Smooth muscle cell (in vitro differentiated cells): ENCODE results near the gene SIX3. TPM values are rescaled to one million over a fixed set of nuclear protein-coding genes. Genes with fewer than 3 reads are reported as not detected.
A peak's percentile ranks its signal among the peaks of the same experiment; 100 is the strongest.

Experiments
- DNase-seq: peaks from one replicate; lab custom pipeline; 2025; ENCODE audit not compliant: unreplicated experiment; lab: John Stamatoyannopoulos, UW
- H2AFZ ChIP-seq: fragments of 200-600 bp; sonication (generic); 2 replicates; pipeline ENCODE4 v1.6.0; 2016; ENCODE audit warnings: antibody characterized with exemption, low read depth, mild to moderate bottlenecking
- H3F3A ChIP-seq: fragments of 200-600 bp; sonication (generic); 2 replicates; pipeline ENCODE4 v1.6.0; 2017; ENCODE audit warnings: antibody characterized with exemption, low read depth
- H3K27ac ChIP-seq: fragments of 200-600 bp; sonication (generic); 2 replicates; pipeline ENCODE4 v1.5.1; 2016; ENCODE audit warnings: low read depth, mild to moderate bottlenecking
- H3K27me3 ChIP-seq: fragments of 200-600 bp; sonication (generic); 2 replicates; pipeline ENCODE4 v1.6.1; 2016; ENCODE audit warnings: low read depth, mild to moderate bottlenecking
- H3K36me3 ChIP-seq: fragments of 200-600 bp; sonication (generic); 2 replicates; pipeline ENCODE4 v1.5.1; 2016; ENCODE audit warnings: low read depth
- H3K4me1 ChIP-seq: fragments of 200-600 bp; sonication (generic); 2 replicates; pipeline ENCODE4 v1.5.1; 2016; ENCODE audit warnings: low read depth
- H3K4me2 ChIP-seq: fragments of 200-600 bp; sonication (generic); 2 replicates; pipeline ENCODE4 v1.6.0; 2016; ENCODE audit warnings: mild to moderate bottlenecking
- H3K4me3 ChIP-seq: fragments of 200-600 bp; sonication (generic); 2 replicates; pipeline ENCODE4 v1.5.1; 2016; ENCODE audit warnings: mild to moderate bottlenecking
- H3K79me2 ChIP-seq: fragments of 200-600 bp; sonication (generic); 2 replicates; pipeline ENCODE4 v1.6.0; 2016; ENCODE audit warnings: low read depth, mild to moderate bottlenecking
- H3K9ac ChIP-seq: fragments of 200-600 bp; sonication (generic); 2 replicates; pipeline ENCODE4 v1.6.0; 2016; ENCODE audit warnings: low read depth
- H3K9me3 ChIP-seq: fragments of 200-600 bp; sonication (generic); replicated peaks from 2 replicates; pipeline ENCODE4 v1.5.1; 2016; ENCODE audit warnings: low read depth
- H4K20me1 ChIP-seq: fragments of 200-600 bp; sonication (generic); 2 replicates; pipeline ENCODE4 v1.6.0; 2016; ENCODE audit warnings: low read depth
- WGBS: methylation state at CpG from one replicate; pipeline ENCODE4 v1.1.7; 2016; ENCODE audit warnings: low lambda C conversion rate; 5-methylcytosine and 5-hydroxymethylcytosine counted together
- polyA plus RNA-seq: library from polyadenylated mRNA; unstranded; fragments of >200 nt; fragmentation: Nextera tagmentation; extraction: Ambion mirVana; gene quantifications from 2 replicates; pipeline ENCODE4 v1.2.1, GENCODE V29; 2016
- total RNA-seq: library from RNA; depleted of rRNA; stranded (reverse); fragments of >200 nt; gene quantifications from 2 replicates; pipeline ENCODE4 v1.2.3, GENCODE V29; 2014
- TF ChIP-seq, protein P1 (sequence below): fragments of 200-600 bp; sonication (generic); IDR thresholded peaks from 2 replicates; pipeline ENCODE4 v1.5.1; 2017; ENCODE audit warnings: borderline replicate concordance, mild to moderate bottlenecking, antibody characterized with exemption; ENCODE audit not compliant: insufficient read depth, poor library complexity, severe bottlenecking

The SIX3 gene
- total and polyA plus RNA-seq, 2 experiments from 2014 or later: not detected

DNA sequence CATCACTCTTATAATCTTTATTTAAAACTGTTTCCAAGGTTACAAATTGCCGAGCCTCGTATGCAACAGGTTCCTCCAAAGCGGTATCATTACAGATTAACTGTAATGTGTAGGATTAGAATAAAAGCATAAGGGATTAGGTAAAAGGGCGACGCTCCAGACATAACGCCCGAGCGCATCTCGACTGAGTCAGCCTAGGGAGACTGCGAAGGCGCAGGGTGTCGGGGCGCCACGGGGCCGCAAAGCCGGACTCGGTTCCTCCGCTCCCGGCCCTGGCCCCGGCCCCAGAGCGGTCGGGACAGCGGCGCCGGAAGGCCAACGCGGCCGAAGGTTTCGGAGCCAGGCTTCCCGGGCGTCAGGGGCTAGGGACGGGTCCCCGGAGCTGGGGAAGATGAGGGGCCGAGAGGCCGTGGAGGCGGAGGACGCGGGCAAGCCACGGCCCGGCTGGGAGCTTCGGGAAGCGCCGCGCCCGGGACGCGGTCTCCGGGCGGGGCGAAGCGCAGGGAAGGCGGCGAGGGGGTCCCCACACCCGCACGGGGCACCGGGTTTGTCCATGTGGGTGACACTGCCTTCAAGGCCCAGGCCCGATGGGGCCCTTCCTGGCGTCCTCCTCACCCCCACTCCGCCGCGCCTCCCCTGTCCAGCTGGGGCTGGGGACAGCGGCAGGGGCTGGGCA is 12.9 kb upstream of the SIX3 start:
- Histone ChIP-seq H3K36me3 (no peaks in the 10 kb centered on the region), H3K9me3 (no peaks in the 10 kb centered on the region), H3K4me1 (peaks cover 67% of the 10 kb centered on the region), H4K20me1 (no peaks in the 10 kb centered on the region), H3K27me3 (peaks cover 100% of the 10 kb centered on the region), H3K27ac (no peak overlapping the region), H3K79me2 (no peaks in the 10 kb centered on the region), H3K9ac (no peak overlapping the region), H3K4me2 (peak overlapping the region; percentile 78), H3K4me3 (no peak overlapping the region), H3F3A (no peaks in the 10 kb centered on the region), H2AFZ (no peak overlapping the region)
- WGBS: 1% methylated on average over 39 of the region's 62 CpGs
- TF ChIP-seq, protein P1, sequence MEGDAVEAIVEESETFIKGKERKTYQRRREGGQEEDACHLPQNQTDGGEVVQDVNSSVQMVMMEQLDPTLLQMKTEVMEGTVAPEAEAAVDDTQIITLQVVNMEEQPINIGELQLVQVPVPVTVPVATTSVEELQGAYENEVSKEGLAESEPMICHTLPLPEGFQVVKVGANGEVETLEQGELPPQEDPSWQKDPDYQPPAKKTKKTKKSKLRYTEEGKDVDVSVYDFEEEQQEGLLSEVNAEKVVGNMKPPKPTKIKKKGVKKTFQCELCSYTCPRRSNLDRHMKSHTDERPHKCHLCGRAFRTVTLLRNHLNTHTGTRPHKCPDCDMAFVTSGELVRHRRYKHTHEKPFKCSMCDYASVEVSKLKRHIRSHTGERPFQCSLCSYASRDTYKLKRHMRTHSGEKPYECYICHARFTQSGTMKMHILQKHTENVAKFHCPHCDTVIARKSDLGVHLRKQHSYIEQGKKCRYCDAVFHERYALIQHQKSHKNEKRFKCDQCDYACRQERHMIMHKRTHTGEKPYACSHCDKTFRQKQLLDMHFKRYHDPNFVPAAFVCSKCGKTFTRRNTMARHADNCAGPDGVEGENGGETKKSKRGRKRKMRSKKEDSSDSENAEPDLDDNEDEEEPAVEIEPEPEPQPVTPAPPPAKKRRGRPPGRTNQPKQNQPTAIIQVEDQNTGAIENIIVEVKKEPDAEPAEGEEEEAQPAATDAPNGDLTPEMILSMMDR: no peak
- no peak for DNase-seq

DNA sequence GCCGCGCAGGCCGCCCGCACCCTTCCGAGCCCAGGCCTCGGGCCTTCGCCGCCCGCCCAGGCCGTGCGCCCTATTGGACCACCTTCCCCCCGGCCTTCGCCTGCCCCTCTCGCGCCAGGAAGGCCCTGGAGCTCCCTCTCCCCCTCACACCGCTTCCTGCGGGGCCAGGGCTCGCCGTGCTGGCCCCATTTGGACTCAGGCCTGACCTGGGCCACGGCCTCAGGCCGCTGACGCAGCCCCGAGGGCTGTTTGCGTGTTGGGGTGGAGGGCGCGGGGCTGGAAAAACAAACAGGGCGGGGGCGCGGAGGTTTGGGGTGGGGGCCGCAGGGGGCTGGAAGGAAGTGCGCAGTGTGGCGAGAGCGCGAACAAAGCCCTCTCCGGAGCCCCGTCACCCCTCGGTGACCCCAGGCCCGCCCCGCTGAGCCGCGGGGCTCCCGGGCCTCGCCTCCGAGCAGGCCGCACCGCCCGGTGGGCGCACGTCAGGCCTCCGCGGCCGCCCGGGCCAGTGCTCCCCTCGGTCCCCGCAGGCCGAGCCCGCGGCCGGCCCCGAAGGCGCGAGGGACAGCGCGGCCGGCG is 12.3 kb upstream of the SIX3 start:
- TF ChIP-seq, protein P1: no peak
- H3K4me3 ChIP-seq: no peak overlapping the region

DNA sequence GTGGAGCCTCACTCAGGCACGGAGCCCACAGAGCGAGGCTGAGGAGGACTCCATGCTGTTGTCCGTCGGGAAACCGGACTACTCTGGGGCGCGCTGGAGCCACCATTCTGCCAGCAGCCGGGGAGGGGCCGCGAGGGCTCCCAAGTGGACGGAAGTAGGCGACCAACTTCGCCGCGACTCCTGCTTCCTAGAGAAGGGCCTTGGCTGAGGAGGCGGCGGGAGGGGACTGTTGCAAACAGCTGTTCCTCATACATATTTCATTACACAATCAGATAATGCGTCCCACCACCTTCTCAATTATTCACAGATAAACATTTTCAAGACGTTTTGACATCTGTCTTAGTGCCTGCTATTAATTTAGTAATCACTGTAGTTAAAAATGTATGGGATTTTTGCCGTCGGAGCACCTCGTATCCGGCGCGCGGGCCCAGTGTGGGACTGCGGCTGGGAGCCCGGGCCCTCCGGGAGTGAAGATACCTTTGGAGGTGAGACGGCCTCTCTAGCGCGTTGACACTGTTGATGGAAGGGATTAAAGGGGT is 11.7 kb upstream of the SIX3 start:
- H3K9ac ChIP-seq: no peak overlapping the region
- TF ChIP-seq, protein P1: no peak
- no peak overlapping the region for H3K27ac ChIP-seq
- no peaks in the 10 kb centered on the region for H3F3A ChIP-seq
- H4K20me1 ChIP-seq: no peaks in the 10 kb centered on the region
- no peak overlapping the region for H3K4me3 ChIP-seq
- no peak for DNase-seq
- no peaks in the 10 kb centered on the region for H3K36me3 ChIP-seq
- peak overlapping the region; percentile 73 for H3K4me2 ChIP-seq
- no peaks in the 10 kb centered on the region for H3K79me2 ChIP-seq
- WGBS: 5% methylated on average over 32 of the region's 32 CpGs
- peaks cover 100% of the 10 kb centered on the region for H3K27me3 ChIP-seq
- H3K9me3 ChIP-seq: no peaks in the 10 kb centered on the region
- no peak overlapping the region for H2AFZ ChIP-seq
- peaks cover 59% of the 10 kb centered on the region for H3K4me1 ChIP-seq

More for the DNA sequence above, 12.3 kb upstream of the SIX3 start:
- no peaks in the 10 kb centered on the region for H3K79me2 ChIP-seq
- H3K27ac ChIP-seq: no peak overlapping the region
- H4K20me1 ChIP-seq: no peaks in the 10 kb centered on the region
- no peaks in the 10 kb centered on the region for H3K9me3 ChIP-seq
- DNase-seq: no peak
- H3K4me2 ChIP-seq: peak overlapping the region; percentile 78
- H3K27me3 ChIP-seq: peaks cover 100% of the 10 kb centered on the region
- 2% methylated on average over 27 of the region's 66 CpGs for WGBS
- no peaks in the 10 kb centered on the region for H3F3A ChIP-seq
- no peaks in the 10 kb centered on the region for H3K36me3 ChIP-seq
- H3K4me1 ChIP-seq: peaks cover 64% of the 10 kb centered on the region
- no peak overlapping the region for H3K9ac ChIP-seq
- no peak overlapping the region for H2AFZ ChIP-seq
